Tibial artery (tissue), 4 donors: ENCODE measurements around the gene ELAC1.

Experiments
- DNase-seq, 2 donors: peaks; one replicate each; pipeline ENCODE4 v3.0.0-alpha.2; 2019
- H3K27ac ChIP-seq, 2 donors: fragments of 200-600 bp; sonication (generic) in 1 of 2; 1 replicate in 1 of 2; 2 replicates in 1 of 2; pipeline ENCODE4 v1.5.1; 2018 to 2019; ENCODE audit warnings: mild to moderate bottlenecking in 1 of 2
- H3K27me3 ChIP-seq, 2 donors: fragments of 200-600 bp; sonication (generic) in 1 of 2; one replicate each; pipeline versions ENCODE4 v1.5.1 to v1.6.0; 2016 to 2019
- H3K36me3 ChIP-seq, 3 donors: fragments of 200-600 bp; sonication (generic) in 2 of 3; one replicate each; pipeline ENCODE4 v1.5.1; 2016 to 2019; ENCODE audit warnings: mild to moderate bottlenecking in 2 of 3
- H3K4me1 ChIP-seq, 4 donors: fragments of 200-600 bp; sonication (generic) in 2 of 4; 1 replicate in 3 of 4; 2 replicates in 1 of 4; pipeline ENCODE4 v1.5.1; 2016 to 2019
- H3K4me3 ChIP-seq, 2 donors: fragments of 200-600 bp; sonication (generic) in 1 of 2; 1 replicate in 1 of 2; 2 replicates in 1 of 2; pipeline ENCODE4 v1.5.1; 2018 to 2019; ENCODE audit warnings: mild to moderate bottlenecking in 2 of 2
- H3K9me3 ChIP-seq, 3 donors: fragments of 200-600 bp; sonication (generic) in 1 of 3; one replicate each; pipeline ENCODE4 v1.5.1; 2016 to 2019
- CTCF ChIP-seq, 2 experiments: fragments of 200-600 bp in 1 of 2; fragments of 450-650 bp in 1 of 2; IDR thresholded peaks; one replicate each; pipeline ENCODE4 v1.5.1; 2017 to 2019; ENCODE audit warnings: antibody characterized with exemption in 2 of 2, mild to moderate bottlenecking in 1 of 2, moderate library complexity in 1 of 2
- intact Hi-C: fragments of 100-400 bp; cut with DNase I; formaldehyde crosslinking; loops from one replicate; pipeline ENCODE4 v1.15.0; 2023; ENCODE audit warnings: low total_unique reads

ELAC1 gene

GRCh38 chr18:50973367-50974126, 5.7 kb downstream of the ELAC1 start:
- no peaks in the 10 kb centered on the region for H3K9me3 ChIP-seq
- H3K4me1 ChIP-seq, result peaks cover 0 to 17% (median 11%) of the 10 kb centered on the region in 4 donors
- no peak for TF ChIP-seq CTCF (IDR thresholded peaks at IDR 0.05)
- H3K36me3 ChIP-seq, result peaks cover 31 to 43% (median 42%) of the 10 kb centered on the region in 3 donors
- H3K27me3 ChIP-seq, result no peaks in the 10 kb centered on the region
- intact Hi-C loops, result loop anchor here (5.0 kb wide), 1 partner anchor 54 kb away; no protein-coding TSS in a partner anchor
- no peak overlapping the region for H3K4me3 ChIP-seq
- no peak for DNase-seq
- no peak overlapping the region for H3K27ac ChIP-seq

DNA sequence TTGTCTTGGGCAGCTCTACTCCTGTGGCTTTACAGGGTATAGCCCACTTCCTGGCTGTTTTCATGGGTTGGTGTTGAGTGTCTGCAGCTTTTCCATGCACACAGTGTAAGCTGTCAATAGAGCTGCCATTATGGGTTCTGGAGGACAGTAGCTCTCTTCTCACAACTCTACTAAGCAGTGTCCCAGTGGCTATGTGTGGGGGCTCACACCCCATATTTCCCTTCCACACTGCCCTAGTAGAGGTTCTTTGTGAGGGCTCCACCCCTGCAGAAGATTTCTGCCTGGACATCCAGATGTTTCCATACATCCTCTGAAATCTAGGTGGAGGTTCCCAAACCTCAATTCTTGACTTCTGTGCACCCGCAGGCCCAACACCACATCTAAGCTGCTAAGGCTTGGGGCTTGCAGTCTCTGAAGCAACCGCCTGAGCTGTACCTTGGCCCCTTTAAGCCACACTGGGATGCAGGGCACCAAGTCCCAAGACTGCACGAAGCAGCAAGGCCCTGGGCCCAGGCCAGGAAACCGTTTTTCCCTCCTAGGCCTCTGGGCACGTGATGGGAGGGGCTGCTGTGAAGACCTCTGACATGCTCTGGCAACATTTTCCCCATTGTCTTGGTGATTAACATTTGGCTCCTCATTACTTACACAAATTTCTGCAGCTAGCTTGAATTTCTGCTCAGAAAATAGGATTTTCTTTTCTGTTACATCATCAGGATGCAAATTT, 9.4 kb downstream of the ELAC1 start:
- Histone ChIP-seq H3K36me3 (peaks cover 32 to 56% (median 43%) of the 10 kb centered on the region in 3 donors), H3K27me3 (no peaks in the 10 kb centered on the region), H3K4me1 (peaks cover 0 to 4% (median 0%) of the 10 kb centered on the region in 4 donors), H3K4me3 (no peak overlapping the region), H3K27ac (no peak overlapping the region), H3K9me3 (no peaks in the 10 kb centered on the region)
- no peak for TF ChIP-seq CTCF (IDR thresholded peaks at IDR 0.05)
- intact Hi-C loops, result no loop called here
- DNase-seq, result no peak

DNA sequence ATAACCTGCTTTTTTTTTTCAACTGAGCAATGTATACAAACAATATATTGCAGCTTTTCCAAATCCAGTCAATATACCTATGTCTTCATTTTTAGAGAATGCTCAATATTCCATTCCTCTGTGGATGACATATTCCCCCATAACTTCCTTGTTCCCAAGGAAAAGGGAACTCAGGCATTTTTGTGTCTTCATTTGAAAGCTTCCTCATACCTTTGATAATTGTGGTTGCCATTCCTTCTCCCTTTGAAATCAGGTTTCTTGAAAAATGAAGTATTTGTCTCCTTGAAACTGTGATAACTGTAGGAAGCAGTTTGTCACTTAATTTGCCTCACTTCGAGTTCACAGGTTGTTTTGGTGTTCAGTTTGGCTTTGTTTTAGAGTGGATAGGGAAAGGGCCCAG, 13.5 kb downstream of the ELAC1 start:
- H3K4me1 ChIP-seq, result peaks cover 0 to 23% (median 8%) of the 10 kb centered on the region in 4 donors
- no peak overlapping the region for H3K4me3 ChIP-seq
- TF ChIP-seq CTCF (IDR thresholded peaks at IDR 0.05), result no peak
- no peak for DNase-seq
- intact Hi-C loops, result no loop called here
- no peaks in the 10 kb centered on the region for H3K9me3 ChIP-seq
- no peak overlapping the region for H3K27ac ChIP-seq
- peaks cover 21 to 35% (median 22%) of the 10 kb centered on the region in 3 donors for H3K36me3 ChIP-seq
- no peaks in the 10 kb centered on the region for H3K27me3 ChIP-seq

GRCh38 chr18:50982086-50982801, 14.4 kb downstream of the ELAC1 start:
- H3K9me3 ChIP-seq, result no peaks in the 10 kb centered on the region
- intact Hi-C loops, result no loop called here

More at GRCh38 chr18:50982086-50982801, 14.4 kb downstream of the ELAC1 start:
- TF ChIP-seq CTCF (IDR thresholded peaks at IDR 0.05), result no peak
- Histone ChIP-seq H3K36me3 (peaks cover 12 to 26% (median 13%) of the 10 kb centered on the region in 3 donors), H3K27me3 (no peaks in the 10 kb centered on the region), H3K4me3 (no peak overlapping the region), H3K4me1 (peaks cover 0 to 32% (median 16%) of the 10 kb centered on the region in 4 donors), H3K27ac (no peak overlapping the region)
- no peak for DNase-seq
